Pulmonary artery endothelial cell (primary cell): ENCODE results near the gene AQP4. TPM values are rescaled to one million over a fixed set of nuclear protein-coding genes. Genes with fewer than 3 reads are reported as not detected.

Source experiments
- DNase-seq: peaks from one replicate; pipeline ENCODE4 v3.0.0-alpha.2; 2011; ENCODE audit warnings: low read depth, low spot score
- total RNA-seq: library from RNA; depleted of rRNA; stranded (reverse); fragments of >200 nt; gene quantifications from 2 replicates; pipeline ENCODE4 v1.2.3, GENCODE V29; 2014

AQP4 gene
- total RNA-seq, 1 donor from 2014 or later, result not detected

DNA sequence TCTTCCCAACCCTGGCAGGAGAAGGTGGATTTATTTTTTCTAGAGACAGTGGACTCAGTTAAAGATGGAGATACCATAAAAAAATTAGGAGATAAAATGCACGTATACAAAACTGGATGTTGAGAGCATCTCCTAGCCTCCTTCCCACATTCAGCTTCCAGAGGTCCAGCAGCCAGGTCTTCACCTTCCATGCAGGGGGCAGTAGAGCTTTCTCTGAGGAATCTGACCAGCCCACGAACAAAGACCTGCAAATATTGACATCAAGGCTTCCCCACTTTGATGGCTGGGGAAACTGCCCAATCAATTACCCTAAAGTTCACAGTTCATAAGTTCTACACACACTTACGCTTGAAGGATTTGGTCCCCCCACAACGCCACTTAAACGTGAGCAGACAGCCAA, 24.5 kb downstream of the AQP4 start:
- no peak for DNase-seq

- DNase-seq, result no peak
Measured at GRCh38 chr18:26839609-26840008, 25.9 kb downstream of the AQP4 start.

- DNase-seq, result no peak
Measured at GRCh38 chr18:26832302-26832701, 33.2 kb downstream of the AQP4 start.

- DNase-seq, result no peak
Measured at GRCh38 chr18:26827581-26827980, 37.9 kb downstream of the AQP4 start.

- no peak for DNase-seq
Measured at GRCh38 chr18:26826656-26827235, 38.8 kb downstream of the AQP4 start.

DNA sequence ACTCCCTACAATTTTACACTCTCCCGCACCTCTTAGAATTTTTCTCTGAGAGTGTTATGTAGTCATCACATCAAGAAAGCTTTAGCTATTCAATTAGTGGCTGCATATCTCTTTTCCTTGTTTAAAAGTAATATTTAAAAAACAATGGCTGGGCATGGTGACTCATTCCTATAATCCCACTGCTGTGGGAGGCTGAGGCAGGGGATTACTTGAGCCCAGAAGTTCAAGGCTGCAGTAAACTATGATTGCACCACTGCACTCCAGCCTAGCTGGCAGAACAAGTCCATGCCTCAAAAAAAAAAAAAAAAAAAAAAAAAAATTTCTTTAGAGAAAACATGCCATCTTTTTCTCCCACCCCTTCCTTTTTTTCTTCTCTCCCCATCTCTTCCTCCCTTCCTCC, 44.3 kb downstream of the AQP4 start:
- DNase-seq, result no peak

DNA sequence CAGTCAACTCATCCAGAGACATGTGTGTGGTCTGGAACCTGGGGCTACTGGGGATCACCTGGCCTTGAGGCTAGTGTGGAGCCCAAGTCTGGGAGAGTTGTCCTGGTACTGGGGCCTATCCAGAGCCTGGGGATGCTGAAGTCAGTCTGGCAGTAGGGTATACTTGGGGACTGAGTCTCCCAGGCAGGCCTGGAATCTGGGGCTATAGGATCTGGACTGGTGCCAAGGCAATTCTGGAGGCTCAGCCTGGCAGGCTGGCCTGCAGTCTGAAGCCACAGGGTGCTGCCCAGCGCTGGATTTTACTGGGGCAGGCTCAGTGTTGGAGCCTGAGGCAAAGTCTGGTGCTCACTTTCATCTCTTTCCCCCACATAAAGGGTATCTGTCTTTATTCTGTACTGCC, 46.5 kb downstream of the AQP4 start:
- no peak for DNase-seq

GRCh38 chr18:26818461-26818860, 47.0 kb downstream of the AQP4 start:
- no peak for DNase-seq

DNA sequence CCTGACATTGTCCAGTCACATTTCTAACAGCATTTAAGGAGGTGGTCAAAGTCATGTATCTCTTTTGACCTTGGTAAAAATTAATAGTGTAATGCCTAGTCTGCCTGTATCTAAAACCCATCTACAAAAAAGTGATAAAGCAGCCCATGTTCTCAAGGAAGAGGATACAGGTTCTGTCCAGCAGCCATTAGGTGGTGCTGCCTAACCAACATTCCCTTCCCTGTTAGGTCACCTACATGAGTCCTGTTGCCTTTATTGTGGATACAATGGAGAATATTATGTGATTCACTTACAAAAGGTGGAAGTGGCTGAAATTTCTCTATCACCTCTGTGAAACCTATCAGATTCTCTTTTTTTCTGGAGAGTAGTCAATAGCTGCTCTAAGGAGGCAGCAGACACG, 52.5 kb downstream of the AQP4 start:
- DNase-seq, result no peak

DNA sequence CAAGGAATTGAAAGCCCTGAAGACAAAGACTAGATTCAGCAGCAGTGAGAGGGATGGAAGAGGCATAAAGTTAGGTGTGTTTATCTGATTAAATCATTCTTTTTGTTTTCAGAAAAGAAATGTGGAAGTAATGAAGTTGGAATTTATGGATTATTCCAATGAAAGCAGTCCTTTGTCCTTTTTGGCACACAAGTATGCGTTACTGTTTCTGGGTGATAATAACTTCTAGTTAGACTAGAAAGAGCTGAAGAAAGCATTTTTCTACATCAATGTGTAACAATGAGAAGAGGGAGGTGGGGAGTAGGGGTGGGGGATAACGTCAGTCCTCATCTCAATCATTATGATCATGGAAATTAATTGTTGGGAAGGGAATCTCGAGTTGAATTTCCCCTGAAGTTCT, 53.0 kb downstream of the AQP4 start:
- DNase-seq, result no peak

GRCh38 chr18:26809346-26809745, 56.2 kb downstream of the AQP4 start:
- no peak for DNase-seq

GRCh38 chr18:26806224-26806623, 59.3 kb downstream of the AQP4 start:
- DNase-seq, result no peak

DNA sequence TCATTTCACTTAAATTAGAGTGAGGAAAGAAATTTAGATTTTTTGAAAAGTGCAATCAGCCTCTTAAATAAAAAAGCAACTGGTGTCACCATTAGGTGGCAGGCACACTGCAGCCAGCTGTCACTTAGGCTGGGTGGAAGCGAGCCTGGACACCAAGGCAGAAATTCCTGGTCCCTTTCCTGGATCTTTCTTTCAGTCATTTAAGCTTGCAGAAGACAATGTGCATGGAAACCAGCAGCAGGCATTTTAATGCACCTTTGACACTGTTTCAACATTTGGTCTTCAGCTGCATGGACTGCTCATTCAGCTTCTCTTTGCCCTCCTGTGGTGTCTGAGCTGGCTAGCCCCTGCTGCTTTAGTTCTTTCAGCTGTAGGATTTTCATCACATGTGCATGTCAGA, 61.0 kb downstream of the AQP4 start:
- no peak for DNase-seq

DNA sequence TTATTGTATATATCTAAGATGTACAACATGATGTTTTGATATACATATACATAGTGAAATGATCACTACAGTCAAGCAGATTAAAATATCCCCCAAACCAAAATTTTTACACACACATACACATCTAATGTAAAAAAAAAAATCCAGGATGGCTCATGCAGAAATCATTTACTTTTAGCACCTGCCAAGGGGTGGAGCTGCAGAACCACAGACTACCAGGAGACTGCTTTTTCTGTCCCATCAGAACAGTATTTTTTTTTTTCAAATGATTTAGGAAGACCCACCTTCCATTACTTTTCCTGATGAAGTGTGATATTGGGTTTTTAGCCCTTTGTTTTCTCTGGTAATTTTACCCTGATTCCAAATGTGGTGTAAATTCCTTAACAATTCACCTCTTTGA, 61.9 kb downstream of the AQP4 start:
- DNase-seq, result no peak

- no peak for DNase-seq
Measured at GRCh38 chr18:26802330-26803200, 62.9 kb downstream of the AQP4 start.
